Liver (tissue), 9 donors: ENCODE measurements around the gene LRRC27. TPM values are rescaled to one million over a fixed set of nuclear protein-coding genes. Genes with fewer than 3 reads are reported as not detected.

Experiments
- DNase-seq: peaks from one replicate; pipeline ENCODE4 v3.0.0-alpha.2; 2017; ENCODE audit warnings: low spot score
- H3K27ac ChIP-seq, 2 donors: one replicate each; pipeline ENCODE4 v1.7.0; 2013; ENCODE audit warnings: inconsistent platforms in 2 of 2, low read length in 2 of 2, control low read depth in 1 of 2, low read depth in 1 of 2, mild to moderate bottlenecking in 1 of 2
- H3K27me3 ChIP-seq, 4 donors: one replicate each; pipeline versions ENCODE4 v1.6.1 to v1.7.0; 2013; ENCODE audit warnings: low read length in 3 of 4, inconsistent platforms in 1 of 4, mild to moderate bottlenecking in 1 of 4, moderate library complexity in 1 of 4; ENCODE audit not compliant: control insufficient read depth in 4 of 4, insufficient read depth in 4 of 4
- H3K36me3 ChIP-seq, 4 donors: one replicate each; pipeline versions ENCODE4 v1.6.1 to v1.7.0; 2013; ENCODE audit warnings: low read length in 3 of 4, mild to moderate bottlenecking in 3 of 4, low read depth in 1 of 4, moderate library complexity in 1 of 4; ENCODE audit not compliant: control insufficient read depth in 4 of 4, insufficient read depth in 3 of 4
- H3K4me1 ChIP-seq, 4 donors: one replicate each; pipeline versions ENCODE4 v1.6.1 to v1.7.0; 2013; ENCODE audit warnings: low read length in 3 of 4, mild to moderate bottlenecking in 3 of 4, moderate library complexity in 1 of 4; ENCODE audit not compliant: control insufficient read depth in 4 of 4, insufficient read depth in 4 of 4
- H3K4me3 ChIP-seq, 3 donors: one replicate each; pipeline versions ENCODE4 v1.6.1 to v1.7.0; 2013; ENCODE audit warnings: low read length in 3 of 3, control low read depth in 1 of 3, low read depth in 1 of 3, mild to moderate bottlenecking in 1 of 3
- H3K9ac ChIP-seq, 2 donors: one replicate each; pipeline ENCODE4 v1.7.0; 2013; ENCODE audit warnings: low read length in 2 of 2, mild to moderate bottlenecking in 2 of 2, moderate library complexity in 2 of 2, control low read depth in 1 of 2, low read depth in 1 of 2
- H3K9me3 ChIP-seq, 4 donors: one replicate each; pipeline versions ENCODE4 v1.6.1 to v1.7.0; 2013; ENCODE audit warnings: low read length in 3 of 4; ENCODE audit not compliant: control insufficient read depth in 4 of 4
- ATF3 ChIP-seq: IDR thresholded peaks from 2 replicates; pipeline ENCODE4 v1.6.1; 2016; ENCODE audit warnings: antibody characterized with exemption
- CTCF ChIP-seq: fragments of 150-350 bp; IDR thresholded peaks from 2 replicates; pipeline ENCODE4 v1.5.1; 2017; ENCODE audit warnings: improper control_type of control experiment, low read depth, low read length; ENCODE audit not compliant: missing input control
- EGR1 ChIP-seq, 2 donors: IDR thresholded peaks; 2 replicates each; pipeline ENCODE4 v1.6.1; 2016 to 2018; ENCODE audit warnings: antibody characterized with exemption in 2 of 2, low read depth in 2 of 2
- FOXA1 ChIP-seq: IDR thresholded peaks from 2 replicates; pipeline ENCODE4 v1.6.1; 2016; ENCODE audit warnings: antibody characterized with exemption
- FOXA2 ChIP-seq: IDR thresholded peaks from 2 replicates; pipeline ENCODE4 v1.6.1; 2016; ENCODE audit warnings: antibody characterized with exemption
- GABPA ChIP-seq, 2 donors: IDR thresholded peaks in 1 of 2; conservative IDR thresholded peaks in 1 of 2; 2 replicates each; pipeline ENCODE4 v1.6.1; 2016; ENCODE audit warnings: antibody characterized with exemption in 2 of 2, mild to moderate bottlenecking in 1 of 2, moderate library complexity in 1 of 2
- HNF4A ChIP-seq, 2 donors: conservative IDR thresholded peaks; 2 replicates each; pipeline ENCODE4 v1.6.1; 2016; ENCODE audit warnings: antibody characterized with exemption in 2 of 2, mild to moderate bottlenecking in 2 of 2
- HNF4G ChIP-seq: IDR thresholded peaks from 2 replicates; pipeline ENCODE4 v1.6.1; 2016; ENCODE audit warnings: antibody characterized with exemption
- JUND ChIP-seq, 2 donors: IDR thresholded peaks; 2 replicates each; pipeline ENCODE4 v1.6.1; 2016; ENCODE audit warnings: antibody characterized with exemption in 2 of 2
- NR2F2 ChIP-seq: IDR thresholded peaks from 2 replicates; pipeline ENCODE4 v1.6.1; 2016; ENCODE audit warnings: antibody characterized with exemption
- RAD21 ChIP-seq, 2 donors: IDR thresholded peaks; 2 replicates each; pipeline ENCODE4 v1.6.1; 2016; ENCODE audit warnings: antibody characterized with exemption in 2 of 2, mild to moderate bottlenecking in 2 of 2
- REST ChIP-seq: IDR thresholded peaks from 2 replicates; pipeline ENCODE4 v1.6.1; 2016; ENCODE audit warnings: antibody characterized with exemption, mild to moderate bottlenecking
- RXRA ChIP-seq, 2 donors: IDR thresholded peaks; 2 replicates each; pipeline ENCODE4 v1.6.1; 2017 to 2018; ENCODE audit warnings: antibody characterized with exemption in 2 of 2, mild to moderate bottlenecking in 1 of 2
- SP1 ChIP-seq: IDR thresholded peaks from 2 replicates; pipeline ENCODE4 v1.6.1; 2018; ENCODE audit warnings: antibody characterized with exemption, mild to moderate bottlenecking
- TAF1 ChIP-seq: conservative IDR thresholded peaks from 2 replicates; pipeline ENCODE4 v1.6.1; 2016; ENCODE audit warnings: antibody characterized with exemption, mild to moderate bottlenecking
- YY1 ChIP-seq: IDR thresholded peaks from 2 replicates; pipeline ENCODE4 v1.6.1; 2016; ENCODE audit warnings: antibody characterized with exemption, mild to moderate bottlenecking
- ZBTB33 ChIP-seq: IDR thresholded peaks from 2 replicates; pipeline ENCODE4 v1.6.1; 2016; ENCODE audit warnings: antibody characterized with exemption
- whole genome bisulfite sequencing: extraction: QIAGEN DNeasy Blood & Tissue Kit; methylation state at CpG from one replicate; pipeline ENCODE4 v1.1.7; 2013; 5-methylcytosine and 5-hydroxymethylcytosine counted together
- polyA plus RNA-seq, 2 donors: library from polyadenylated mRNA; stranded (reverse) in 1 of 2; unstranded in 1 of 2; fragments of 200-250 nt in 1 of 2; fragments of >200 nt in 1 of 2; fragmentation: Nextera tagmentation in 1 of 2; extraction: Ambion mirVana in 1 of 2; gene quantifications; one replicate each; pipeline versions ENCODE4 v1.2.1 to v1.2.3, GENCODE V29; 2013 to 2015
- total RNA-seq, 2 donors: library from RNA; depleted of rRNA; stranded (reverse); fragments of >200 nt; gene quantifications; one replicate each; pipeline ENCODE4 v1.2.3, GENCODE V29; 2014
- donor health status: healthy.
- donor health status: healthy.
- donor health status: healthy.
- donor health status: healthy.
- donor health status: healthy.

LRRC27 gene
- total and polyA plus RNA-seq, 4 donors, result 1.8 to 2.8 (median 2.6) TPM

- Histone ChIP-seq H3K9ac (no peak overlapping the region), H3K27ac (no peak overlapping the region), H3K36me3 (no peaks in the 10 kb centered on the region), H3K27me3 (no peaks in the 10 kb centered on the region), H3K9me3 (no peaks in the 10 kb centered on the region), H3K4me1 (peaks cover 0 to 11% (median 4%) of the 10 kb centered on the region in 4 donors), H3K4me3 (no peak overlapping the region)
- DNase-seq, result no peak
- 97% methylated on average over 61 of the region's 61 CpGs for WGBS
- TF ChIP-seq SP1 (no peak), TAF1 (no peak), FOXA1 (no peak), YY1 (no peak), EGR1 (IDR thresholded peaks at IDR 0.05; ENCODE audit: low read depth in 2 of 2) (no peak), CTCF (no peak), RXRA (IDR thresholded peaks at IDR 0.05) (no peak), REST (no peak), NR2F2 (no peak), JUND (IDR thresholded peaks at IDR 0.05) (no peak), RAD21 (IDR thresholded peaks at IDR 0.05) (no peak)
These were observed 93.2 kb downstream of the LRRC27 start for GRCh38 chr10:132425029-132425756.

GRCh38 chr10:132425757-132426155 lies 93.8 kb downstream of the LRRC27 start:
- Histone ChIP-seq H3K4me1 (peaks cover 0 to 11% (median 4%) of the 10 kb centered on the region in 4 donors), H3K9me3 (no peaks in the 10 kb centered on the region), H3K9ac (no peak overlapping the region), H3K27me3 (no peaks in the 10 kb centered on the region), H3K27ac (no peak overlapping the region), H3K4me3 (no peak overlapping the region), H3K36me3 (no peaks in the 10 kb centered on the region)
- 95% methylated on average over 9 of the region's 9 CpGs for WGBS
- DNase-seq, result no peak
- TF ChIP-seq HNF4G (no peak), FOXA2 (no peak), GABPA (IDR thresholded peaks at IDR 0.05 in 1 of 2, conservative IDR thresholded peaks at IDR 0.05 in 1 of 2) (no peak), HNF4A (conservative IDR thresholded peaks at IDR 0.05) (no peak), ZBTB33 (no peak), NR2F2 (no peak), YY1 (no peak), JUND (IDR thresholded peaks at IDR 0.05) (no peak), EGR1 (IDR thresholded peaks at IDR 0.05; ENCODE audit: low read depth in 2 of 2) (no peak), CTCF (no peak), SP1 (no peak), RAD21 (IDR thresholded peaks at IDR 0.05) (no peak), REST (no peak), ATF3 (no peak), RXRA (IDR thresholded peaks at IDR 0.05) (no peak)
